Glomerular visceral epithelial cell (primary cell): ENCODE data around the gene RUNX1.

Experiments used
- DNase-seq: peaks from one replicate; pipeline ENCODE4 v3.0.0-alpha.2; 2016; ENCODE audit errors: extremely low spot score

The RUNX1 gene

GRCh38 chr21:35036465-35037383, 12.4 kb downstream of the RUNX1 start:
- DNase-seq: no peak

DNA sequence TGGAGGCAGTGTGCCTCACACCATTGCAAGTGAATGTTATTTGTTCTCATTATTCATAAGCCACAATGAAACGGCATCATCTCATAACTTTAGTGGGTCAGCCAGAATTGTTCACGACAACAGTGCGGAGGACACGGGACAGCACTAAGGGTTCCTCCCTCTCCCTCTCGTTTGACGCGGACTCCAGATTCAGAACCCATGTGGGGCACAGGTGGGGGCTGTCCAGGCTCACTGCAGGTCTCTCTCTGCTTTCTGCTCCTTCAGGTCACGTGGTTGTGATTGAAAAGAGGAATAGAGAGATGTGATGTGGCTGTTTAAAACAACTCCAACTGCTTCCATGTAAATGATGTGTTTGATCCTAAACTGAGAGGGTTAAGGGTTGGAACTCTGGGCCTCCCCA, 13.5 kb downstream of the RUNX1 start:
- DNase-seq: no peak

- no peak for DNase-seq
Measured at GRCh38 chr21:35035116-35035515, 14.0 kb downstream of the RUNX1 start.

GRCh38 chr21:35034203-35034926, 14.7 kb downstream of the RUNX1 start:
- DNase-seq: no peak

GRCh38 chr21:35032474-35033263, 16.4 kb downstream of the RUNX1 start:
- DNase-seq: no peak

DNA sequence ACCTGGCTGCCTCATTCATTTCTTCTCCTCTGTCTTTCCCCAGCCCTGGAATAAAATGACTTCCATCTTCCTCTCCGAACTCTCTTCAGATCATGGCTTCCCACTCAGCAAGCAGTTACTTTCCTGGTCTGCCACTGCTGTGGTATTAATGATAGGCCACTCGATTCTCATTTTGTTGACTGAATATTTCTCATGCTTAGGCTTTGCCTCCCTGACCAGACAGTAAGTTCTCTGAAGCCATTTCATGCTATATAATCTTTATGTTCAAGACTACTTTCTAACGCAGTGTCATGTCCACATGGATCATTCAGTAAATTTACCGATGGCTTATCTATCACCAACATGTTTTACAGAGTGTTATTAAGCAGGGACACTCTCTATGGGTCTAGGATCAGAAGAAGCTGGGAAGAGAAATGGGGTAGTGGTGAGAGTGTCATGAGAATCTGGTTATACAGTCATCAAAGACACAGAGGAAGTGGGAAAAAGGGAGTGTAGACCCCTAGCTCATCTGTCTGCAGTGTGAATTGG, 20.6 kb downstream of the RUNX1 start:
- DNase-seq: no peak

DNA sequence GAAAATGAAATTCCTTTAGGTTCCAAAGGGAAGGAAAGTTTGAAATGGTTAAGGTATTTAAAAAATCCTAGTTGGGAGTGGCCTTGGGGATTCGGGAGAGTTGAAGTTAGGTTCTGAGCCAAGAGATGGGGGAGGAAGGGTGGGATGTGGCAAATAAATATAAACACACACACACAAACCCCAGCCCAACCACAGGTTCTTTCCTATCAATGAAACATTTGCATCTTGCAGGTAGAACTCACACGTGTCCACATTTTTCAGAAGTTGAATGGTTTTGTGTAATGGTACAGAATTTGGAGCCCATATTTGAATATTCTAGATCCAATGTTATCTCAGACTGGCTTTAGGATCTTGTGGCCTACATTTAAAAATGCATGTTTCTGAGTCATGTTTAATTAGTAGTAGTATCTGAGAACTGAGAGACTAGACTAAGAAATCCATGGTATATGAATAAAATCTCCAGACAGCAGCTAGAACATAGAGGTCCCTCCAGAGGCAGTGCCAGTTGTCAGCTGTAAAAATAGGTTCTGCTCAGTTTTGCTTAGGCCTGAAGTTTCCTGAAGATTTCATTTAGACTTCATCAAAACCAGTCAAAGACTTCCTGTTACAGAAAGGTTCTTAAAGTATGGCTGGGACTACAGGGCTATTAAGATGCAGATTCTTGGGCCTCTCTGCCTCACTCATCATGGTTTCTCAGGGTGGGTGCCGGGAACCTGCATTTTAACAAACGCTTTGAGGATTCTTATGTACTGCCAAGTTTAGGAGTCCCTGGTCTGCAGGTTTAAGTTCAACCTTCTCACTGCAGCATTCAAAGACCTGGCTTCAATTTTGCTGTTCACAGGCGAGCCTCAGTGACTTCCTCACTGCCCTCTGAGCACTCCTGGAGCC, 21.3 kb downstream of the RUNX1 start:
- no peak for DNase-seq

- DNase-seq: peak; percentile 27
Measured at GRCh38 chr21:35026617-35027562, 22.2 kb downstream of the RUNX1 start.

DNA sequence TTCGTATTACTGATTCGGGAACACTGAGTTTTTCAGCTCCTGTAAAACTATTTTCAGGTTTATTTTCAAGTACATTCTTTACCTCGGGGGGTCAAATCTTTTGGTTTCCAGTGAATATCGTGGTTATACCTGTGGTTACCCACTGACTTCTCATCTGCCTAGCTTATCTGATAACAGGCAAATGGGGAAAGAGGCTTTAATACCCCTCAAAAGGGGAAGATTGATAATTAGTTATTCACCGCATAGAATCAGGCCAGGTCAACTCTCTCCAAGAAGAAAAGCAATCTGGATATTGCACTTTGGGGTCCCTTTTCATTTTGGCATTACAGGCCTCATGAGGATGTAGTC, 23.0 kb downstream of the RUNX1 start:
- DNase-seq: no peak

GRCh38 chr21:35025206-35026152, 23.6 kb downstream of the RUNX1 start:
- no peak for DNase-seq

DNA sequence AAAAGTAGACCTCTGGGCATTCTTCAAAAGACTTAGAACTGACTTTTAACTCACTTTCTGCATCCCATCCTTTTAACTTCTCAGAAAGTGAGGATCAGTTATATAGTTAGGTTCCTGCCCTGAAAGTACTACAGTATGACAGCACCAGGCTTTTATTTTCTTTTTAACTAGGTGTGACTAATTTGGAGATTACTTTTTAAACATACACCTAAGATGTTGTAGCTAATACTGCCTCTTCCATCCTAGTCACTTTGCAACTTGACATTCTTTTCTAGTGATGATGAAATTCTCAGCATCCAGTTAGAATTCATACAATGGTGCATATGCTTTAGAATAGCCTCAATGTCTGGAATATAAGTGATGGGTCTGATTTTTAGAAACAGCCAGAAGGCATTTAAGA, 24.6 kb downstream of the RUNX1 start:
- DNase-seq: no peak

- DNase-seq: no peak
Measured at GRCh38 chr21:35024071-35024420, 25.1 kb downstream of the RUNX1 start.

- DNase-seq: no peak
Measured at GRCh38 chr21:35023396-35024070, 25.6 kb downstream of the RUNX1 start.

- DNase-seq: no peak
Measured at GRCh38 chr21:35021546-35021945, 27.6 kb downstream of the RUNX1 start.

DNA sequence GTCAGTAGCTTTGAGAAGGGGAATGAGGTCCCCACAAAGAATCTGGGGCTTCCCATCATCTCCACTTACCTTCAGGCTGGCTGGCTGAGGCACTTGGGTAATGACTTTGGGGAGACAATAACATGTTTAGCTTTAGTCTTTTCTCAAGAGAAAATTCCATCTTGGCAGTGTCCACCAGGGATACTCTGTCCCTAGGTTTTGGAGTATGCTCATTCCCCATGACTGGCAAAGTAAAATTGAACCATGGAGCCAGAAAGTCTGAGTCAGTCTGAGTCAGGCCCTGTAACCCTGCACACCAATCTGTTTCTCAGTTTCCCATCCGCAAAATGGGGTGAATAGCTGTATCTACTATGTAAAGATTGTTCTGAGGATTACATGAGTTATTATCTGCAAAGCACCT, 28.2 kb downstream of the RUNX1 start:
- no peak for DNase-seq

GRCh38 chr21:35020436-35020835, 28.7 kb downstream of the RUNX1 start:
- no peak for DNase-seq

DNA sequence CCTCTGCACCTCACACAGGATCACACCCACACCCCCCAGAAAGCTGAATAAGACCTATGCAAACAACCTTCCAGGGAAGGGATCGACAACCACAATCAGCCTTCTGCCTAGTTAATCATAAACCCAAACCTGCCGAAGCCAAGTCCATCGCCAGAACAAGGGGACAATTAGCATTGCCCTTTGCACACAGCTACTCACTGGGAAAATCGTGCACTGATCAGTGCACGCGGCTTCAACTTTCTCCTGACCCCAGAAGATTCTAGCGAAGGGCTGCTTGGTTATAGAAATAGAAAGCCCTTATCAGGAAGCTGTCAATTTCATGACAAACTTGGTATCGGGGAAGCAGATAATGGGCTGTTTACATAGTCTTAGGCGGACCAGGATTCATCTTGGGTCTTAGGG, 29.5 kb downstream of the RUNX1 start:
- DNase-seq: peak; percentile 86

GRCh38 chr21:35017256-35017655, 31.8 kb downstream of the RUNX1 start:
- DNase-seq: no peak
